IPS-15b (cell line): Measurements from ENCODE around the gene EED.
"Not testable (repeated sequence)": the region's sequence is repeated elsewhere in the genome, so short reads cannot be mapped to it uniquely, and the experiment has no call there.

Experiments
- H3K27me3 ChIP-seq: one replicate; pipeline ENCODE4 v1.6.1; 2013; ENCODE audit warnings: low read length; ENCODE audit not compliant: control insufficient read depth, insufficient read depth
- H3K36me3 ChIP-seq: one replicate; pipeline ENCODE4 v1.6.1; 2013; ENCODE audit warnings: low read length; ENCODE audit not compliant: control insufficient read depth, insufficient read depth
- H3K4me1 ChIP-seq: one replicate; pipeline ENCODE4 v1.6.1; 2013; ENCODE audit warnings: mild to moderate bottlenecking, low read length; ENCODE audit not compliant: control insufficient read depth, insufficient read depth
- H3K4me3 ChIP-seq: one replicate; pipeline ENCODE4 v1.5.1; 2013; ENCODE audit warnings: low read depth, low read length
- H3K9ac ChIP-seq: one replicate; pipeline ENCODE4 v1.6.1; 2013; ENCODE audit warnings: low read depth, mild to moderate bottlenecking, low read length
- H3K9me3 ChIP-seq: one replicate; pipeline ENCODE4 v1.6.1; 2013; ENCODE audit warnings: mild to moderate bottlenecking, low read length; ENCODE audit not compliant: control insufficient read depth, insufficient read depth

The EED gene

DNA sequence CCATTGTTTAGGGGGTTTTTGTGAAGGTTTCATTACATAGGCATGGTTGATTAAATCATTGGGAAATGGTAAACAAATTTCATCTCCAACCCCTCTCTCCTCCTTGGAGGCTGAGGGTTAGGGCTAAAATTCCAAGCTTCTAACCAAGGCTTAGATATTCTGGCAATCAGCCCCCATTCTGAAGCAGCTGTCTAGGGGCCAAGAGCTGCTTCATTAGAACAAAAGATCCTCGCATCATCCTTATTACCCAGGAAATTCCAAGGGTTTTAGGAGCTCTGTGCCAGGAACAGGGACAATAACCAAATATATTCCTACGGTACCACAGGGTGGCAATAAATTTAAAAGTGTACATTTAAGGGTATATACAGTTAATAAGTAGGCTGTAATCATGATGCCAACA, 22.5 kb upstream of the EED start:
- Histone ChIP-seq H3K27me3 (no peaks in the 10 kb centered on the region), H3K36me3 (no peaks in the 10 kb centered on the region), H3K9ac (no peak overlapping the region), H3K4me1 (no peaks in the 10 kb centered on the region), H3K9me3 (no peaks in the 10 kb centered on the region), H3K4me3 (no peak overlapping the region)

DNA sequence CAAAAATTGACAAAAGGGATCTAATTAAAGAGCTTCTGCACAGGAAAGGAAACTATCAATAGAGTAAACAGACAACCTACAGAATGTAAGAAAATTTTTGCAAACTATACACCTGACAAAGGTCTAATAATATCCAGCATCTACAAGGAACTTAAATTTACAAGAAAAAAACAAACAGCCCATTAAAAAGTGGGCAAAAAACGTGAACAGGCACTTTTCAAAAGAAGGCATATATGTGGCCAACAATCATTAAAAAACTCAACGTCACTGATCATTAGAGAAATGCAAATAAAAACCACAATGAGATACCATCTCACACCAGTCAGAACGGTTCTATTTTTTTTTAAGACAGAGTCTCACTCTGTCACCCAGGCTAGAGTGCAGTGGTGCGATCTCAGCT, 20.0 kb upstream of the EED start:
- H3K9ac ChIP-seq, H3K4me1 ChIP-seq, H3K36me3 ChIP-seq, H3K27me3 ChIP-seq, H3K4me3 ChIP-seq, H3K9me3 ChIP-seq: not testable (repeated sequence)

DNA sequence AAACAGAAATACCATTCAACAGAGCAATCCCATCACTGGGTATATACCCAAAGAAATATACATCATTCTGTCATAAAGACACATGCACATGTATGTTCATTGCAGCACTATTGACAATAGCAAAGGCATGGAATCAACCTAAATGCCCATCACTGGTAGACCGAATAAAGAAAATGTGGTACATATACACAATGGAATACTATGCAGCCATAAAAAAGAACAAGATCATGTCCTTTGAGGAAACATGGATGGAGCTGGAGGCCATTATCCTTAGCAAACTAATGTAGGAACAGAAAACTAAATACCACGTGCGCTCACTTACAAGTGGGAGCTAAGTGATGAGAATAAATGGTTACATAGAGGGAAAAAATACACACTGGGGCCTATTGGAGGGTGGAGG, 19.2 kb upstream of the EED start:
- H3K27me3 ChIP-seq, H3K4me1 ChIP-seq, H3K9ac ChIP-seq, H3K36me3 ChIP-seq, H3K4me3 ChIP-seq, H3K9me3 ChIP-seq: not testable (repeated sequence)

DNA sequence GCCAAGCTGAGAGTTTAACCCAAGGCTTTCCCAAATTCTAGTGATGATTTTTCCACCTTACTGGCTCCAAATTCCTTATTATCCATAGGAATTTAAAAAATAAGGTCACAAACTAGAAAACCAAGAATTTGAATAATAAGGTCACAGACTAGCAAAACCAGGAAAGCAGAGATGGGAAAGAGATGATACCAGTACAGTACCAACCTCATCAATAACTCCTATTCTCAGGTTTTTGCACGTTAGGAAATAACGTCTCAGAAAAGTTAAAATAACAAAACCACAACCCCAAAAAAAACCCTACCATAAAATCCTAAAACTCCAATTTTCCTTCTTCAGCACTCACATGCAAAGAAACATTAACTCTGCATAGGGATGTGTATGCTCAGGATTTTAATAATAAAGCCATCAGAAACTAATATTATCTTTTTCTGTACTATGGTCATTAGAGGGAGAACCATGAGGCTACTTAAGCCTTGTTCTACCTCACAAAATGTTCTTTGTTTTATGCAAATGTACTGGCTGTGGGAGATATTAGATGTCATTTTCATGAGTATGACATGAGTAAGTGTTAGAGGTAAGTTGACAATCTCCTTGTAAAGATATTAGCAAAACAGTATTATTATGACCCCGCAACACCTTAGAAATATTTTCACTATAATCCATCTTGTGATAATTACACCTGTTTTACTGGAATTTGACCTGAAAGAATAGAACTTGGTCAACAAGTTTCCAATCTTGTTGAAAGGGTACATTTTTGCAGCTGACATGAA, 16.1 kb upstream of the EED start:
- Histone ChIP-seq H3K27me3 (no peaks in the 10 kb centered on the region), H3K36me3 (no peaks in the 10 kb centered on the region), H3K9me3 (no peaks in the 10 kb centered on the region), H3K4me3 (no peak overlapping the region), H3K9ac (no peak overlapping the region), H3K4me1 (no peaks in the 10 kb centered on the region)

DNA sequence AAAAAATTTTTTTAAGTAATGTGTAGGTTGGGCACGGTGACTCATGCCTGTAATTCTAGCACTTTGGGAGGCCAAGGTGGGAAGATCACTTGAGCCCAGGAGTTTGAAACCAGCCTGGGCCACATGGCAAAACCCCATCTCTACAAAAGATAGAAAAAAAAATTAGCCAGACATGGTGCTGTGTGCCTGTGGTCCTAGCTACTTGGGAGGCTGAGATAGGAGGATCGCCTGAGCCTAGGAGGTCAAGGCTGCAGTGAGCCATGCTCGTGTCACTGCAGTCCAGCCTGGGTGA, 15.6 kb upstream of the EED start:
- H3K9me3 ChIP-seq, H3K4me1 ChIP-seq, H3K36me3 ChIP-seq, H3K9ac ChIP-seq, H3K4me3 ChIP-seq, H3K27me3 ChIP-seq: not testable (repeated sequence)

DNA sequence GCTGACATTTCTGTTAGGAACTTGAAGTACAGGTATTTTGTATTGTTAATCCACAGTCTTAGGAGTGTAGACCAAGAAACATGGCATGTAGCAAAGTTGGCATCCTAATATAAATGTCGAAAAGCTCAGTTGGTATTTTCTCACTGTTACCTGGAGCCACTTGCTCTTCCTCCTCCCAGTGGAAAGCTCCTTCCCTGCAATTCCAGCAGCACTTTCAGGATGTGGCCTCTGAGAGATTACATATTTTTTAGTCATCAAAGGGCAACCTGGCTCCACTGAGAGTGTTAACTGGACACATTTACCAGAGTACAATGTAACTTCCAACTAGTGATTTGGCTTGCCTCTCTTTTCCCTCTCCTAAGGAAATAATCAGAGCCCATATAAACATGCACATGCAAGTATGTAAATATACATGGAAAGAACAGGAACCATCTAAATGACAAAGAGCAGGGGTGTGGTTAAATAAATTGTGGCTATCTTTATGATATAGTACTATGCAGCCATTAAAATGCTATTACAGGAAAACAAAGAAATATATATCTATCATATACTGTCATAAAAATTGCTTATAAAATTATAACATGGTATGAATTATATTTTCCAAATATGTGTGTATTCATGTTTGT, 14.3 kb upstream of the EED start:
- no peaks in the 10 kb centered on the region for H3K36me3 ChIP-seq
- no peak overlapping the region for H3K9ac ChIP-seq
- H3K27me3 ChIP-seq: no peaks in the 10 kb centered on the region
- no peak overlapping the region for H3K4me3 ChIP-seq
- H3K9me3 ChIP-seq: no peaks in the 10 kb centered on the region
- H3K4me1 ChIP-seq: peaks cover 6% of the 10 kb centered on the region

DNA sequence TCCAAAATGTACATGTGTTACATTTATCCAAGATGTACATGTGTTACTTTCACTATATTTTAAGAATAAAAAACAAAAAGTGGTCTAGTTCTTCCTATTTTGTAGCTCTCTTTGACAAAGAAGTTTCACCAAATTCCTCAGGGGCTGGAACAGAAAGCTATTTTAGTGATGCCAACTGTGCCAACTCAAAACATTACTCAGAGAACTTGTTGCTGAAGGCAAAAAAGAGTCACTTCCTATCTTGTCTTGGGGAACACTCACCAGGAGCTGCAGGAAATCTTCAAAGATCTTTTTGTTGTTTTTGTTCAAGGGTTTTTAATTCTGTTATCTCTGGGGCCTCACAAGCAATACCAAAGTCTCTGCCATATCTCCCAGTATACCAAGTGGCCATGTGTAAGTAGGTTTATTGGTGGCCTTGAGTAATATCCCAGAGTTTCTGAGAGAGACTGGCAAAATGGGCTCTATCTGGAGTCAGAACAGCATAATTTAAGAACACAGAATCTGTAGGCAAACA, 13.6 kb upstream of the EED start:
- no peaks in the 10 kb centered on the region for H3K36me3 ChIP-seq
- H3K27me3 ChIP-seq: no peaks in the 10 kb centered on the region
- H3K4me3 ChIP-seq: no peak overlapping the region
- H3K9me3 ChIP-seq: no peaks in the 10 kb centered on the region
- peaks cover 6% of the 10 kb centered on the region for H3K4me1 ChIP-seq
- no peak overlapping the region for H3K9ac ChIP-seq

DNA sequence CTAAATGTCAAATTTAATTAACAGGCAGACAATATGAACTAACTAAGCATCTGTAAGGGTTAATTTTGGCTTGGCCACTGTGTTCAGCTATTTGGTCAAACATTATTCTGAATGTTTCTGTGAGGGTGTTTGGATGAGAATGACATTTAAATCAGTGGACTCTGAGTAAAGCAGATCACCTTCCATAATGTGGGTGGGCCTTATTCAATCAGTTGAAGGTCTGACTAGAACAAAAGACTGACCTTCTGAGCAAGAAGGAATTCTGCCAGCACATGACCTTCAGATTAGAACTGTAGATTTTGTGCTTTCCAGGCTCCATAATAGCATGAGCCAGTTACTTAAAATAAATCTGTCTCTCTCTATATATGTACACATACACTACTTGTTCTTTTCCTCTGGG, 12.0 kb upstream of the EED start:
- H3K9me3 ChIP-seq: no peaks in the 10 kb centered on the region
- H3K27me3 ChIP-seq: no peaks in the 10 kb centered on the region
- H3K36me3 ChIP-seq: no peaks in the 10 kb centered on the region
- H3K9ac ChIP-seq: no peak overlapping the region
- H3K4me3 ChIP-seq: no peak overlapping the region
- peaks cover 6% of the 10 kb centered on the region for H3K4me1 ChIP-seq

DNA sequence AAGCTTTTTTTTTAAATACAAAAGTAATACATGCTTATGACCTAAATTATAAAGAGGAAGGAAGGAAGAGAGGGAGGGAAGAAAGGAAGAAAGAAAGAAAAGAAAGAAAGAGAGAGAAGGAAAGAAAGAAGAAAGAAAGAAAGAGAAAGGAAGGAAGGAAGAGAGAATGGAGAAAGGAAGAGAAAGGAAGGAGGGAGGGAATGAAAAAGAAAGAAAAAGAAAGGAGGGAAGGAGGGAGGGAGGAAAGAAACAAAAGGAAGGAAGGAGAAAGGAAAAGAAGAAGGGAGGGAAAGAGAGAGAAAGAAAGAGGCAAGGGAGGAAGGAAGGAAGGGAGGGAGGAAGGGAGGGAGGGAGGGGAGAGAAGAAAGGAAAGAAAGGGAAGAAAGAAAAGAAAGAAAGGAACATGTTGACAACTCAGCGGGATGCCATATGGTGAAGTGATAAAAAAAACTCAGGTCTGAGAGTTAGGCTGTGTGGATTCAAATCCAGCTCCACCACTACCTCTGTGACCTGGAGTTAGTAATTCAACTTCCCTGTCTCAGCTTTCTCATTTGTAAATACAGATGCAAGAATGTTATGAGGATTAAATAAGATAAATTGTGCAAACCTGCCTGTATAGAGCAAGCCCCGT, 9.6 kb upstream of the EED start:
- Histone ChIP-seq H3K27me3 (no peaks in the 10 kb centered on the region), H3K9me3 (no peaks in the 10 kb centered on the region), H3K4me1 (peaks cover 6% of the 10 kb centered on the region), H3K36me3 (no peaks in the 10 kb centered on the region), H3K9ac (no peak overlapping the region), H3K4me3 (no peak overlapping the region)

DNA sequence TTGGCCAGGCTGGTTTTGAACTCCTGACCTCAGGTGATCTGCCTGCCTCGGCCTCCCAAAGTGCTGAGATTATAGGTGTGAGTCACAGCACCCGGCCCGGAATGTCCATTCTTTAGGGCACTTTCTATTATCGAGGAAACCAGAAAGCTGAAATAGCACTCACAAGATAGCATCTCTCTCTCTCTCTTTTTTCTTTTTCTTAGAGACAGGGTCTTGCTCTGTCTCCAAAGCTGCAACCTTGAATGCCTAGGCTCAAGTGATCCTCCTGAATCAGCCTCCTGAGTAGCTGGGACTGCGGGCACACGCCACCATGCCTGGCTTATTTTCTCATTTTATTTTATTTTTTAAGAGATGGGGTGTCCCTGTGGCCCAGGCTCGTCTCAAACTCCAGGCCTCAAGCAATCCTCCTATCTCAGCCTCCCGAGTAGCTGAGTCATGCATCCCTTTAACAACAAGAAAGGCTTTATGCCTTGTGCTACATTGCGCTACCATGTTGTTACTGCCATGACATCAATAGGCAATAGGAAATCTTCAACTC, 7.2 kb upstream of the EED start:
- H3K4me1 ChIP-seq: peaks cover 6% of the 10 kb centered on the region
- H3K36me3 ChIP-seq: no peaks in the 10 kb centered on the region
- H3K27me3 ChIP-seq: no peaks in the 10 kb centered on the region
- no peaks in the 10 kb centered on the region for H3K9me3 ChIP-seq
- no peak overlapping the region for H3K9ac ChIP-seq
- H3K4me3 ChIP-seq: no peak overlapping the region

DNA sequence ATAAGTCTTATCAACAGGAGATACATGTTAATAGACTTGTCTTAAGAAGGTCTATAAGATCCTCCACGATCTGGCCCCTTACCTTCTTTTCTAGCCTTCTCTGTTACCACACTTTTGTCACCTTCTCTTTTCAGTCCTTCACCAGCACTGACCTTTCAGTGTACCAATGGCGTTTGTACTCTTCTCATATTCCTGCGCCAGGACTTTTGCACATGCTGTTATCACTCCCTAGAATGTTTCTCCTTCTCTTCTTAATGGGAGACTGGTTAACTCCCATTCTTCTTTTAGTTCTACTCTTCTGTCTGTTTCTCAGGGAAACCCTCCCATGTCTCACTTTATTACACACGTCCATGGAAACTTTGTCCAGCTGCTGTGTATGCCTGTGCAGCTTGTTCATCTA, 4.4 kb upstream of the EED start:
- Histone ChIP-seq H3K9ac (no peak overlapping the region), H3K4me1 (peaks cover 4% of the 10 kb centered on the region), H3K9me3 (no peaks in the 10 kb centered on the region), H3K4me3 (no peak overlapping the region), H3K36me3 (no peaks in the 10 kb centered on the region), H3K27me3 (no peaks in the 10 kb centered on the region)

DNA sequence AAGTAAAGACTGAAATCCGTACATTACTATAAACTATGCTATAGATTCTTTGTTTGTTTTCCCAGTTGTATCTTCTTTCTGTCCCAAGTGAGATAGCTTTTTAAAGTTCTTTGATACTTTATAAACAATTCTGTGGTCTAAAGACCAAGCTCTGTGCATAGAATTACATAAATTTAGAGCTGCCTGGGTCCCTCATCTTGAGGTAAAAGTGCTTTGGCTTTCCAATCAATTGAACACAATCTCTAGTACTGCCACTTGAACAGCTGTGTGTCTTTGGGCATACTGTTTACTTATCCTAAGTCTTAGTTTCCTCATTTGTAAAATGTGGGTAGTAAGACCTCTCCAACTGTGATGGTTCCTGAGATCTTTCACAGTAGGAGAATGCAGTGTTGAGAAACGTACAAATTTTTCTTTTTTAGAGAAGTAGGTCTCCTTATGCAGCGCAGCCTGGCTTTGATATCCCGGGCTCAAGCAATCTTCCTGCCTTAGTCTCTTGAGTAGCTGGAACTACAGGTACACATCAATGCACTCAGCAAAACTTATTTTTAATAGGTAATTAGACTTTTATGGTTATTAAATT, 2.5 kb upstream of the EED start:
- H3K9me3 ChIP-seq: no peaks in the 10 kb centered on the region
- H3K27me3 ChIP-seq: no peaks in the 10 kb centered on the region
- no peaks in the 10 kb centered on the region for H3K36me3 ChIP-seq
- H3K4me3 ChIP-seq: no peak overlapping the region
- H3K9ac ChIP-seq: no peak overlapping the region
- H3K4me1 ChIP-seq: peaks cover 3% of the 10 kb centered on the region
